Nephron (organoid): Measurements from ENCODE around the gene PTGER2.

ENCODE experiments used
- H3K27ac Mint-ChIP-seq, 3 experiments: 2 replicates each; pipeline ENCODE4 v1.8.0; 2020; ENCODE audit warnings: mixed read lengths in 3 of 3, mild to moderate bottlenecking in 2 of 3, moderate library complexity in 1 of 3
- H3K27me3 Mint-ChIP-seq: 2 replicates; pipeline ENCODE4 v1.8.0; 2021; ENCODE audit warnings: low read depth, mild to moderate bottlenecking, moderate library complexity, mixed read lengths
- H3K36me3 Mint-ChIP-seq: 2 replicates; pipeline ENCODE4 v1.8.0; 2020; ENCODE audit warnings: low read depth, mixed read lengths
- H3K4me1 Mint-ChIP-seq: 2 replicates; pipeline ENCODE4 v1.8.0; 2020; ENCODE audit warnings: mixed read lengths
- H3K4me3 Mint-ChIP-seq, 3 experiments: 2 replicates each; pipeline ENCODE4 v1.8.0; 2020; ENCODE audit warnings: mild to moderate bottlenecking in 3 of 3, mixed read lengths in 3 of 3, moderate library complexity in 2 of 3
- H3K9me3 Mint-ChIP-seq: 2 replicates; pipeline ENCODE4 v1.8.0; 2020; ENCODE audit warnings: mixed read lengths
- TF ChIP-seq, protein P1 (sequence below), 3 experiments: fragments of 200-600 bp; sonication (generic); IDR thresholded peaks; one replicate each; pipeline ENCODE4 v1.5.0; 2021; ENCODE audit warnings: antibody characterized with exemption in 3 of 3; ENCODE audit not compliant: unreplicated experiment in 3 of 3

The PTGER2 gene

DNA sequence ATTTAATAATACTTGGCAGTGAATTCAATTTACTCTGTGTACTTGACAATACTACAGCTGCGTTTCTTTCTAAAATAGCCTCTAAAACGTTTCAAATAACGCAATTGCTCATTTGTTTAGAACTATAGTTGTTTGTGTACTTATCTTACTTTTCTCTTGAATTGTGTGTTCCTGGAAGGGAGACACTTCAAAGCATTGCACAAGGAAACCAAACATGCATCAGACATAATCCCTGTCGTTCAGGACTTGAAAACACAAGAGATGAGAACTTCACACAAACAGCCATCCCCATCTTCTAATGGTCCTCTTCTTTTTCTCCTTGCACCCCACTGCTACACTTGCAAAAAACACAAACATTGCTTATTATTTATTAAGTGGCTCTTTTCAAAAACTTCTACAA, 38.5 kb downstream of the PTGER2 start:
- Mint-ChIP-seq H3K27me3 (peaks cover 4% of the 10 kb centered on the region), H3K36me3 (no peaks in the 10 kb centered on the region), H3K9me3 (no peaks in the 10 kb centered on the region), H3K4me3 (no peak overlapping the region), H3K4me1 (peaks cover 60% of the 10 kb centered on the region), H3K27ac (peak overlapping the region; percentile 95 to 98 (median 96))
- TF ChIP-seq, protein P1, sequence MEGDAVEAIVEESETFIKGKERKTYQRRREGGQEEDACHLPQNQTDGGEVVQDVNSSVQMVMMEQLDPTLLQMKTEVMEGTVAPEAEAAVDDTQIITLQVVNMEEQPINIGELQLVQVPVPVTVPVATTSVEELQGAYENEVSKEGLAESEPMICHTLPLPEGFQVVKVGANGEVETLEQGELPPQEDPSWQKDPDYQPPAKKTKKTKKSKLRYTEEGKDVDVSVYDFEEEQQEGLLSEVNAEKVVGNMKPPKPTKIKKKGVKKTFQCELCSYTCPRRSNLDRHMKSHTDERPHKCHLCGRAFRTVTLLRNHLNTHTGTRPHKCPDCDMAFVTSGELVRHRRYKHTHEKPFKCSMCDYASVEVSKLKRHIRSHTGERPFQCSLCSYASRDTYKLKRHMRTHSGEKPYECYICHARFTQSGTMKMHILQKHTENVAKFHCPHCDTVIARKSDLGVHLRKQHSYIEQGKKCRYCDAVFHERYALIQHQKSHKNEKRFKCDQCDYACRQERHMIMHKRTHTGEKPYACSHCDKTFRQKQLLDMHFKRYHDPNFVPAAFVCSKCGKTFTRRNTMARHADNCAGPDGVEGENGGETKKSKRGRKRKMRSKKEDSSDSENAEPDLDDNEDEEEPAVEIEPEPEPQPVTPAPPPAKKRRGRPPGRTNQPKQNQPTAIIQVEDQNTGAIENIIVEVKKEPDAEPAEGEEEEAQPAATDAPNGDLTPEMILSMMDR (IDR thresholded peaks at IDR 0.05; ENCODE audit: unreplicated experiment in 3 of 3), result no peak

DNA sequence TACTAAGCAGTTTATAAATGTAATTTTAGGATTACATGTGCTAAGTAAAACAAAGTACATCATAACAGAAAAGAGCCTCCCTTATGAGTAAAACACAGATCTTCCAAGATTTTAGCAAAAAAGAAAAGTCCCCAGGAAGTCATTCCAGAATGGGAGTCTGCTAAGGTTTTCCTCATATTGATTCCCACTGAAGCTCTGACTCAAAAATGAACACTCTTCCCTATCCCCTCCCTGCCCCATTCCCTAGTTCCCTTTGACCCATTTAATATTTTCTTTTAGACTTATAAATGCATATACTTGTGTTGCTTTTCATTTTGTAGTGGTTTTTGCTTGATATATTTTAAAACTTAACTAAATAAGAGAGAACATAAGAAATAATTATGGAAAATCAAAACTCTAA, 40.1 kb downstream of the PTGER2 start:
- Mint-ChIP-seq H3K4me3 (no peak overlapping the region), H3K27ac (peak overlapping the region; percentile 64 to 78 (median 78)), H3K27me3 (peaks cover 4% of the 10 kb centered on the region), H3K36me3 (no peaks in the 10 kb centered on the region), H3K4me1 (peaks cover 53% of the 10 kb centered on the region), H3K9me3 (no peaks in the 10 kb centered on the region)
- TF ChIP-seq, protein P1 (IDR thresholded peaks at IDR 0.05; ENCODE audit: unreplicated experiment in 3 of 3), result no peak

DNA sequence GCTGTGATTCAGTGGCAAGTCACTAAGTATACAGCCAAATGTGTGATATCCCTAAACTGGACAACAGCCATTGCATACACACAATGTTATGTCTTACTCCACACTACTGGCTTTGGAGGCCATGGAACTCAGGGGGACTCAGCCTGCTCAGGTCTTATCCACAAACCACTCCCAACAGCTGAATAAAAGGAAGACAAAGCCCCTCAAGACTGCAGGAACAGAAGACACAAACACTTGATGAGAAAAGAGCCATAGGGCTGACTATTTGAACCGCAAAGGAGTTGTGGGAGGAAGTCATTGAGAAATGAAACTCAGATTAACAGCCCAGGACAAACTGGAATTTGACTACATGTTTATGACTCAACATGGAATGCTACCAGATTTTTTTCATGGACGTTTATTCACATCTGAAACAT, 40.9 kb downstream of the PTGER2 start:
- TF ChIP-seq, protein P1 (IDR thresholded peaks at IDR 0.05; ENCODE audit: unreplicated experiment in 3 of 3), result no peak
- Mint-ChIP-seq H3K4me3 (peak overlapping the region in 1 of 3 experiments; percentile 5), H3K27ac (peak overlapping the region; percentile 64 to 78 (median 78)), H3K9me3 (no peaks in the 10 kb centered on the region), H3K4me1 (peaks cover 49% of the 10 kb centered on the region), H3K36me3 (no peaks in the 10 kb centered on the region), H3K27me3 (peaks cover 4% of the 10 kb centered on the region)

DNA sequence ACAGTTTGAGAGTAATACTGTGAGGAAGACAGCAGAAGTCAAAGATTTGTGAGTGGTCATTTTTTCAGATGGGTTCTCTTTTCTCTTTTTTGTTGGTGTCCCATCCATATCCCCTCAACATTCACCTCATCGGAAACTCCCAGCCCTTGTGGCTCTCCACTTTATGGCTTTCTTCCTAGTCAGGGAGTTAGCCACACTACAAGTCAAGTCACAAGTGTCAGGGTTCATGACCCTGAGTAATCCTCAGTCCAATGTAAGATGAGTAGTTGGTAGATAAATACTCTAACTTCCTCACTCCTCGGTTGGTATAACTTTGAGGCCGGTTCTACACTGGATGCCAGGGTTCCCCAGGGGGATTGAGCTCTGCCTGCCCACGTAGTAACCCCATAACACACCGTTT, 41.4 kb downstream of the PTGER2 start:
- Mint-ChIP-seq H3K27ac (peak overlapping the region; percentile 60 to 78 (median 78)), H3K4me1 (peaks cover 50% of the 10 kb centered on the region), H3K4me3 (no peak overlapping the region), H3K27me3 (peaks cover 4% of the 10 kb centered on the region), H3K9me3 (no peaks in the 10 kb centered on the region), H3K36me3 (no peaks in the 10 kb centered on the region)
- TF ChIP-seq, protein P1 (IDR thresholded peaks at IDR 0.05; ENCODE audit: unreplicated experiment in 3 of 3), result no peak

DNA sequence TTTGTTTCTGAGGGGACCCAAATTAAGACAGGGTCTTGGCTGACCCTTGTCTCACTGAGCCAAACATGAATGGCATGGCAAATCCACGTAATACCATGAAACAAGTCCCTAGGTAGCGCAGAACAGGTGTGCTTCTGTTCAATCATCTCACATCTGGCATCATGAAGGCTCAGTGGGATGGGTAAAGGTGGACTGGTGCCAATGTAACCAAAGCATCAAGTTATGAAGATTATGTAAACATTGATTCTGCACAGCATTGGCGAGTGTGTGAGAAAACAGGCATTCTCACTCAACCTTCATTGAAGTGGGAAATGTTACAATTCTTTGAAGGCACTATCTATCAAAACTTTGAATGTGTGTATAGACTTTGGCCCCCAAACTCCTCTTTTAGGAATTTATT, 41.9 kb downstream of the PTGER2 start:
- Mint-ChIP-seq H3K36me3 (no peaks in the 10 kb centered on the region), H3K4me3 (no peak overlapping the region), H3K27ac (peak overlapping the region; percentile 60 to 78 (median 78)), H3K9me3 (no peaks in the 10 kb centered on the region), H3K27me3 (peaks cover 4% of the 10 kb centered on the region), H3K4me1 (peaks cover 47% of the 10 kb centered on the region)
- TF ChIP-seq, protein P1 (IDR thresholded peaks at IDR 0.05; ENCODE audit: unreplicated experiment in 3 of 3), result no peak

DNA sequence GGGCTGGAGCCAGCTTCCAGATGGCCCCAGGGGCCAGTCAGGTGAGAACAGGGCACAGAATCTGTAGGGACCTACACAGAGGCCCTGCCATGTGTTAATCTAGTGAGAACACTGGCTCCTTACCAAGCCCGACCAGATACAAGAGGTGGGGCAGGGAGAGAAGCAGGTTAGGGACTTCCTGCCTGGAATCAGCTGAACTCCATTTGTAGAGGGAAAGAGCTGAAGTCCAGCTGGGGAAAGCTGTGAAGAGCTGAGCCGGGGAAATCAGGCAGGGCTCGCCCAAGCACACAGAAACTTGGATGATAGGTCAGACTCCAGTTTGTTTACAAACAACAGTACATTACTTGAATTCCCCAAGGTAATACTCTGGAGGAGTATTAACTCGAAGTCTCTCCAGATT, 46.7 kb downstream of the PTGER2 start:
- H3K4me1 Mint-ChIP-seq, result peaks cover 36% of the 10 kb centered on the region
- H3K4me3 Mint-ChIP-seq, result no peak overlapping the region
- TF ChIP-seq, protein P1 (IDR thresholded peaks at IDR 0.05; ENCODE audit: unreplicated experiment in 3 of 3), result no peak
- no peaks in the 10 kb centered on the region for H3K27me3 Mint-ChIP-seq
- no peaks in the 10 kb centered on the region for H3K36me3 Mint-ChIP-seq
- H3K9me3 Mint-ChIP-seq, result no peaks in the 10 kb centered on the region
- peak overlapping the region in 2 of 3 experiments; percentile 13 to 23 for H3K27ac Mint-ChIP-seq
